NCI-H2081 (cell line): ENCODE results near the gene WWOX.

Experiments used
- DNase-seq, 2 experiments: peaks; one replicate each; lab custom pipeline; 2025; lab: John Stamatoyannopoulos, UW

Gene WWOX

DNA sequence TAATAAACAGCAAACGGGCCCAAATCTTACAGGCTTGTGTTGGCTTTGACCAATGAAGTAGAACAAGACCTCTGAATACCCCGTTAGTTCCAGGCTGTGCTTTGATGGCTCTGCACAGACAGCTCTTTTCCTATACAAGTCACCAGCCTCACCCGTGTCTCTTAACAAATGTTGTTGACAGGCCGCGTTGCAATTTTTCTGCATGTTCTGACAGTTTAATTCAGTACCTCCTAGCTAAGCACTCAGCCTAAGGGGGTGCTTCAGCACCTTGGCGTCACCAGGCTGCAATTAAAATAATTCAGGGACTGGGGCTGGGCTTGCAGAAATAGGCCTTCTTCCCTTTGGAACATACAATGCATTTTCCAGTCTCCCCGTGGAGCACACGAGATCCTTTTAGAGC, 1001.0 kb downstream of the WWOX start:
- DNase-seq: peak in 1 of 2 experiments; percentile 9

DNA sequence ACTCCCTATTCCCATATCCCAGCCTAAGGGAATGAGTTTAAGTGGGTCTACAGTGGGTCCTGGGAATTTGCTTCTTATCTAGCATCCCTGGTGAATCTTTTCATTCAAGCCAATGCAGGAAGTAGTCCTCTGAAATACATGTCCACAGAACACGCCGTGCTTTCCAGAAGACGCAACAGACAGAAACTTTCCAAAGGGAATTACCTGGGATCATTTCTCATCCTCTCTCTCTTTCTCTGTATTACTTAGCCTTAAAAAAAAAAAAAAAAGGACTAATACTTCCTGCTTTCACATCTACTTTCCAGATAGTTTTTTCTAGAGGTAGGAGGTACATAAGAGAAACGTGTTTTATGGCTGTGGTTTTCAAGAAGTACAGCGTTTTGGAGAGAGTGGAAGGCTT, 1002.0 kb downstream of the WWOX start:
- no peak for DNase-seq

DNA sequence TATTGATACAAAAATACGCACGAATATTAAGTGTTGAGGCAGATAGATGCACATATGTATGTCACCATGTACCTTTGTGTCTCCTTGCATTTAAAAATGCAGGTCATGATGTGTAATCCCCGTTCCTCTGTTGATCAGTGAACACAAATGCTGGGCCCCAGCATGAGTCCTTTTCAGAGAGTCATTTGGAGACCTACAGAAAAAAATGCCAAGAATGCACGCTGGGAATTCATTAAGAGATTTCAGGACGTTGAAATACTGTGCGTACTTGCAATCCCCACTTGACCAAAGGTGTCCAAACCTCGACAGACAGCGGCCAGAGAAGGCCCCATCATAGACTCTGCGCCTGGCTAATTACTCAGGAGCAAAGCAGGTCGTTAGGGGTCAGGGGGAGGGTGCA, 1005.1 kb downstream of the WWOX start:
- DNase-seq: no peak

DNA sequence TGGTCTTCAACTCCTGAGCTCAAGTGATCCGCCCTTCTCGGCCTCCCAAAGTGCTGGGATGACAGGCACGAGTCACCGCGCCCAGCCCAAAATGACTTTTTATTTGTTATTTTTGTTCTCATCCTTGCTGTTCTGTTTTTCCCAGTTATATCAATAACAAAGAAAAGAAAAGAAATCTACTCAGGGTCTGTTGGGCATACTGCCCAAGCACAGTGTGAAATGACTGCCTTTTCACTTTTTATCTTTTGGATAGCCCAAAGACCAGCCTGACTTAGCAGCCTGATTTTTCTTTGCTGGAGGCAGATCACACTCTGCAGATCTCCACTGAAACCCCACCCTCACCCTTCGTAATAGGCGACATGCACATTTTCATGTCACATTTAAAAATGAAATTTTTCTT, 1007.8 kb downstream of the WWOX start:
- no peak for DNase-seq

DNA sequence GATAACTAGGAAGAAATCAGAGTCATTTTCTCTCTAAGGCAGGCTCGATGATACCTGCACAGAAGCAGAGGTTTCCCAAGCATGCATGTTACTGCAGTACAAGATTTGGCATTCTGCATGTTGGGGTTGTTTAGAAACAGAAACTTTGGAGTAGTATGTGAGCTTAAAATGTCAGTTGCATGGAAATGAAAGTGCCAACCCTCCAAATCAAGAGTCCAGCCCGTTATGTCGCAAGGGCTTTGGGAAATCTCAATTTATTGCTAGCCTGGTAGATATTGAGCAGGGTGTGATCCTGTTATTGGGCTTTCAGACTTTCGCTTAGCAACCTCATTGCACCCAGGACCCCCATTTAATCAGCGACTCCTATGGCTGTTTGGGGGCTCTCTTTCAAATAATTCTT, 1010.3 kb downstream of the WWOX start:
- no peak for DNase-seq

DNA sequence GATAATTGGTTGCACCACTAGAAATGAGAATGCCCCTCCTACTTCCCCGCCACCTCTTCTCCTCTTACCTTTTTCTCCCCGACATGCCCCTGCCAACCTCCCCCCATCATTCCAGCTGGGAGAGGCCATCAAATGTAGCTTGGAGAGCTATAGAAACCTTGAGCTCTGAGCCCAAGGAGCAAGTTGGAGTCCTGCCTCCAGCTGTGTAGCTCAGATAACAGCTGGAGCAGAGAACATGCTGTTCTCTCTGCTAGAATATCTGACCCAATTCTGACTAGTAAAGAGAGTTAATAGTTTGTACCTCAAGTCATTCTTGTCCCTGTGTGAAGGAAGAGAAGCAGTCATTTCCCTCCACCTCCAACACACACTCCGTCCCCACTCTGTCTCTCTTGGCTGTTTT, 1010.8 kb downstream of the WWOX start:
- no peak for DNase-seq

DNA sequence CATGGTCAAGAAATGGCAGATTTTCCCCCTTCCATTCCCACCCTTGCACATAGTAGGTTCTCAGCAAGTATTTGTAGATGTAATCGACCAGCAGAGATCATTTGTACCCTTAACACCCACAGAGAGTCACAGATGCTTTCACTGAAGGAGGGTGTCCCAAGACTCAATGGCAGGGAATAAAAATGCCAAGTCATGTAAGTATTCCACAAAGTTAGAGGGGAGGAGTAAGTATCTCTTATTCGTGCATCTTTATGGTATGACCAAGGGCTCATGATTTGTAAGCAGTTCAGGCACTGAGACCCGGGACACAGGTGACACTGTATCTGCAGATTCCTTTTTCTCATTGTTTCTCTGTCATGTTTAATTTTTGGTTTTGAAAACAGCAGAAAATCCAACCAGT, 1011.5 kb downstream of the WWOX start:
- no peak for DNase-seq

DNA sequence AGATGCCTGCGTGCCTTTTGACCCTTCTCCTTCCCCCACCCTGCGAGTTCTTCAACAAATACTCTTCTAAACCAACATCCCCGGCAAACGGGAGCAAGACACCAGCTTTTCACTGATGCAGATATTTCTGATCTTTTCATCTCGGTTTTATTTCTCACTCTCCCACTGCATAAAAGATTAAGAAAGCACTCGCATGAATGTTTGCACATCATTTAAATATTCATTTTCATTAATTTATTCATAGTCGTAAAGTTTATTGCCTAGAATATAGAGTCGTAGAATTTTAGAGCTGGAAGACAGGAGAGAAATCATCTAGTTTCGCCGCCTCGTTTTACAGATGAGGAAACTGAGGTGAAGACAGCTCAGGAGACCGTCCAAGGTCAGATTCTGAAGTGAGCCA, 1013.0 kb downstream of the WWOX start:
- DNase-seq: no peak

DNA sequence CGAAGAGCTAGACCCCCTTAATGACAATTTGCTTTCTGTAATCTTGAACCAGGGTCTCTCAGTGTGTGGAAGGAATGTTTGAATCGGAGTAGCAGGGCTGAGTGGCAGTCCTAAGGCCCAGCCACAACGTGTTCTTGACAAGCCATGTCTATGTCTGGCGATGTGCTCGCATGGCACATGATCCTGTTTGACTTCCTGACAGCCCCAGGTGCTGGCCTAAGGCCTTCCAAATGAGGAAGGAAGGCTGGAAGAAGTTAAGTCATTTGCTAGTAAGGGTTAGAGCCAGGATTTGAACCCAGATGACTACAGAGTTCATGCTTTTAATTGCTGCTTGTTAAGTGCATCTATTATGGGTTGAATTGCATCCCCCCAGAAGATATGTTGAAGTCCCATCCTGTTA, 1014.4 kb downstream of the WWOX start:
- no peak for DNase-seq

DNA sequence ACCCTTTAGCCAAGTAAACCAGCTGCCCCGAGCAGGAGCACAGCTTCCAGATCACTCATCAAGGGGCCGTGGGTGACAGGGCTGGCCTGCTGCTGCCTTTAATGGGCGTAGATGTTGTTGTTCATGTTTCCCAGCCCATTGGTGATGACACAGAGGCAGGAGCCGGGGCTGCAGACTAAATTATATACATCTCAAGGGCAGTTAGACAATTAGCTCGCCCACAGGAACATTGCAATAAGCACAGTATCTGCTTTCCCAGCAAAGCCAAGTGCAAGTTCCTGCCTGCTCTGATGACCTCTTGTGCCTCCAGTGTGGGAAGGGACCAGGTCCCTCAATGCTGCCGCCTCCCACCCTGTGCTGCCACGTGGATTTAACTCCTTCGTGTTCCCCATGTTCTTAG, 1015.3 kb downstream of the WWOX start:
- DNase-seq: no peak

DNA sequence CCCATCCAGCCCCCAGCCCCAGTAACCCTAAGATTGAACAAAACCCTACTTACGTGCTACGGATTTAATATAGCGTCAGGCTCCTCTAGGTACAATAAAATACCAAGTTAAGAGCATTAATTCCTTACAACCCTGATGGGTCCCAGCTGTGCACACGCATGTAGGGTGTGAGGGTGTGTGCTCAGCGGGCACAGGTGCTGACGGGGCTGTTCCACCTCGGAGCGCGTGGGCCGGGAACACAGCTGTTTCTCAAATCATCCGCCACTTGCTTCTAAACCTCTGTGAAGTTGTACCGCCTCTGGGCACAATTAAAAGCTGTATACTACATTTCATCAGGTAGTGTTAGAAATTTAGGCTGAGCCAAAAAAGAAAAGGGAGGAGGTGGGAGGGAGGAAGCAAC, 1022.5 kb downstream of the WWOX start:
- DNase-seq: no peak

DNA sequence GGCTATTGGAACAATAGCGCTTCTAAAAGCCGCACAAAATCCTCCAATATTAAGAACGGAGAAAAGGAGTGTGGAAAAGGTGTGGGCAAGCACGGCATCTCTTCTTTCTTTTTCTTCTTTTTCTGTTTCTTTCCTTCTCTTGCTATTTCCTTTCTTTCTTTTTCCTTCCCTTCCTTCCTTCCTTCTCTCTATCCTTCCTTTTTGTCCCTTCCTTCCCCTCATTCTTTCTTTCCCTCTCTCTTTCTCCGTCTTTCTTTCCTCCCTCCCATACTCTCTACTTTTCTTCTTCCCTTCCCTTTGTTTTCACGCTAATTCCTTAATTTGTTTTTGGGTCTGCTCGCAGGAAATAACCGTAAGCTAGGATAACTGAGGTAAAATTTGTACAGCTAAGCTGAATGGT, 1022.9 kb downstream of the WWOX start:
- DNase-seq: no peak

DNA sequence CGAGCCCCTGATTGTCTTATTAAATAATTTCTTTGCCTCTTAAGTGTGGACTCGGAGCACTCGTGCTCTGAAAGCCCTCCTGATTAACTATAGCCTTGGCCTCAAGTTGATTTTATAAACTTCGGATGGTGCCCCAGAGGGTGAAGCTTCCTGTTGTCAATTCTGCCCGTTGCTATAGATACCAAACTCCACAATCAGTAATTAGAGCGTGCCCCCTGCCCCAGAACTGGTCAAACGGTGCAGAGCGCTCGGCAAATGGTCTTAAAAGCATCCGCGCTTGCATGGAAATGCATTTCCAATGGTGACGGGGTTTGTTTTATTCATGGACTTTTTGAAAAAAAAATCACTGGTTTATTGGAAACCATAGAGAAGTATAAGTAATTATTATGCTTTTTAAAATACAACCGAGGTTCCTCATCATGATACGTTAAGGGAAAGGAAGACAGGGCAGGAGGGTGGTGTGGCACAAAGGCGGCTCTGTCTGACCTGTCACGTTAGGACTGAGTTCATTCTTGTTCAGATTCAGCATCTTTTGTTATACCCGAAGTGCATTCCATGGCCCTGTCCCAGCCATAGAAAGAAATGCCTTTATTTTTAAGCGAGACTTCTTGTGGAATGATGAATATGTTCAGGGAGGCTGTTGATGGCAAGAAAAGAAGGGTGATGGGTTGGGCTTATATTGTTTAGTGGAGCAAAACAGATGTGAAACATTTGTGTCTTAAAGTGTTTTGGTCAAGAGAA, 1024.7 kb downstream of the WWOX start:
- no peak for DNase-seq

DNA sequence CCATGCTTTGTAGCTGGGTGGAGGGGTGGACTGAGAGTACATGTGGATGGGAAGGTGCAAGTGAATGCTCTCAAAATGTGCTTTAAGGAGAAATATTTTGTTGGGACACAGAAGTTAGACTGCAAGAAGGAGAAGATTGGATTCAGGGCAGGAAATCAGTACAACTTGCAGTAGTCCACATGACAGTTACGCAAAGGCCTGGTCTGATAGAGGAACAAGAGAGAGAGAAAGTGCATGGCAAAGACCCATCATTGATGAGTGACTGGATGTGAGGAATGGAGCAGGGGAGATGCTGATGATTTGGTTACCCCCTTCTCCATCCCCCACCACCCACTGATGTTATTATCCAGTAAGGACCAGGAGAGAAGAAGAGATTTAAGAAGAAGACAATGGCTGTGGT, 1028.3 kb downstream of the WWOX start:
- no peak for DNase-seq

DNA sequence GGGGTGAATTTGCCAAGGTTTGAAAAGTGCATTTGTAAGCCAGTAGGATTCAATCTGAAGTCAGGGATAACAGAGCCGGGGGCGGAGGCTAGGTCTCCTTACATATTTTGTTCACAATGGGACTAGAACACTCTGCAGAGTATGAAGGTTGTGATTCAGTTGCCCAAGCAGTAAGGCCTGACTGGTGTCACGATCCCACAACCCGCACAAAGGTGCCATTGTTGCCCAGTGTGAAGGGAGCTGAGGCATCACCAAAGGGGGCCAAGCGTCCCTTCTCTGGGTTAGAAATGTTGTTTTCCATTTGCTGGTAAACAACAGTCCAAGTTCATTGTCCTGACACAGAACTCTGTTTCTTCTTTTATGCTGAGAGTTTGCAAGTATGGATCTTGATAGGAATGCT, 1029.3 kb downstream of the WWOX start:
- DNase-seq: no peak

DNA sequence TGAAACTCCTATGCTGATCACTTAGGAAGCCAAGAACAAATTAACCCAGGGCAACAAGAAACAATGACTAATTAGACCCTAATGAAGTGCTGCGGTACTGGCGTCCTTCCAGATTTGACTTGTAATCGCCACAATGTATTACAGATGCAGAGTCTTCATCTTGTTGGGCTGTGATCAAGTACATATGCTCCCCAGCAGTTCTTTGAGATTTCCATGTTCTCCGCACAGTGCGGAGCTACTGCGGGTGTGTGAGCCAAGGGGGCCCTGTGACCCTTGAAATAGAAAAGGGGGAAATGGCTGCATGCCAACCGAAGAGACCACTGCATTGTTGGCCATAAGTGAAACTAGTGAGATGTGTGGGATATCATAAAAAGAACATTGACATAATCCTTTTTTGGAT, 1031.2 kb downstream of the WWOX start:
- no peak for DNase-seq

DNA sequence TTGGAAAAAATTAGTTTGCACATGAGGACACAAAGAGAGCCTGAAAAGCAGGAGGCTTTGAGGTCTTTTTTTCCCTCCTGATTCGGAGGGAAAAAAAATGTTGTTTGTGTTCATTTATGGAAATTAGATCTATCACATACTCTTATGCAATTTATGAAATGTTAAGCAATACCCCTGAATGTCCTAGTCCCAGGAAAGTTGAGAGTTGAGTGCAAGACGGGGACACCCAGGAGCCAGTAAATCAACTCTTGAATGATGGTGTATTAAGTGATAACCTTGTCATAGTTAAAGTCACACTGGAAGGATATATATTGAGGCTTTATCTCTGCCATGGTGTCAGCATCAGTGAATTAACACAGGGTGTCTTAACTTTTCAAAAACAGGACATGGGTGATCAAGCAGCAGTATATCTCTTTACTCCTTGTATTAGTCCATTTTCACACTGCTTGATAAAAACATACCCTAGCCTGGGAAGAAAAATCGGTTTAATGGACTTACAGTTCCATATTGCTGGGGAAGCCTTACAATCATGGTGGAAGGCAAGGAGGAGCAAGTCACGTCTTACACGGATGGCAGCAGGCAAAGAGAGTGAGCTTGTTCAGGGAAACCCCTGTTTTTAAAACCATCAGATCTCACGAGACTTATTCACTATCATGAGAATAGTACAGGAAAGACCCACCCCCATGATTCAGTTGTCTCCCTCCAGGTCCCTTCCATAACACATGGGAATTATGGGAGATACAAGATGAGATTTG, 1032.0 kb downstream of the WWOX start:
- no peak for DNase-seq

DNA sequence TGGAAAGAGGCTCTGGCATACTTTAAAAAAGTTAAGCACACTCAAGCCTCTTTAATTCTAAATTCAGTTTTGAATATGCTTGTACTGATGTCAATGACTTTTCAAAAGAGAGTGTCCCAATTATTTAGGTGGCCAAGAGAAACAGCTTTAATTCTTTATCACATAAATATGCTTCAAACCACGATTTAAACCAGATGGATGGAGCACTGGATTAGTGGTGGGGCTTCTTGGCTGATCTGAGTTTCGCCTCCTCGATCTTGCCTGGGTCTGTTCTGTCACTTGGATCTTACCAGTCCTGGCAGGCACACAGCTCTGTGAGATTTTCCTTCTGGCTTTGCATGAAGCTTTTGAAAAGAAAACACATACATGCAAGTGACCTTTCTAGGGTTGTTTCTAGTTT, 1033.2 kb downstream of the WWOX start:
- DNase-seq: no peak

DNA sequence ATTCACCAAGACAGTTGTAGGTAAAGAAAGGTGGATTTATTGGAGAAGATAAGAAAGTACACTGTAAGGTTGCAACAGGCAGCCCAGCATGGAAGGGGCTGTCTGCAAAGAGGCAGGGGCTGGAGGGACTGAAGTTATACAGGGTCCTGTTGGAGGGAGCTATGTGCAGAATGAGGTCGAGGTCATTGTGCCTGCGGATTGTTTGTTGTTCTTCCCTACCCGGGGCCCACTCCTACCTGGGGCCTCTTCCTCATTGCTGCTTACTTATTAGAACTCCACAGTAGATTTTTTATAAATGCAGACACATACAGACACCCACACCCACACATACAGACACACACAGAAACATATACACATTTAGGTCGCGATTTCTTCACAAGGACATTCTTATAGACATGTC, 1034.8 kb downstream of the WWOX start:
- no peak for DNase-seq

DNA sequence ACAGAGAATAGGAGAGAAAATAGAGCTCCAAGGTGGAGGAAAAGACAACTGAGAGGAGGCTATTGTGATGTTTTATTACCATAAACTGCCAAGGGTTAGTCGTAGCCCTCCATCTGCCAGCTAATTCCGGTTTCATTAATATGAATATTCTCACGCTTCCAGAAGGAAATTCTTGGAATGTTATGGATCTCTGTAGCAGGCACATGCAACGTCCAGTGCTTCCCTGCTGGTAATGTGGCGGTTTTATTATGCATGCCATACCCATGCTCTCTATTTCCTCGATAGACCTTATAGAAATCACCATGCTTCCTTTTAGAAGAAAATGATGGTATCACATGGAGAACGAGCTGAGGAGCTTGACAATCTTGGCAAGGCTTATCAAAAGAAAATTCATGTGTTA, 1037.5 kb downstream of the WWOX start:
- no peak for DNase-seq

DNA sequence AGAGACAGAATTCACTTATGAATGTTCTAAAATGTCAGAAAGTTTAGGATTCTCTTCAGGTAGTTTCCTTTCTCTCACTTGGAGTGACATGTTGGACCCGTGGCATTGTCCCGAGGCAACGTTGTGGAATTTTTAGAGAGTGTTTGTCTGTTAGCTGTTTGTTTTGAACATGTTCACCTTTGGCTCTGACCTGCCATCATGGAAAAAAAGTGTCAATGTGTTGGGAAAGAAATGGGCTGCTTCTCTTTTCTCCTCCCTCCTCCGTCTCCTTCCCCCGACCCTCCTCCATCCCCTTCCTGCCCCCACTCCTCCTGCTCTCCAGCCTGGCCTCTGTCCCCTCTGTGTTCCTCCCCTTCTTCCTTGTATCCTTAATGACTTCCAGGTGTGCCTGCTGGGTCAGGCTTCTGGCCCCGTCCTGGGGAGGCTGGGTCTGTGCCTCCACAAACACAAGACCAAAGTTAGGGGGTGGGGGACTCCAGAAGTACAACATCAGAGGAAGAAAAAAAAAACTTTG, 1038.0 kb downstream of the WWOX start:
- no peak for DNase-seq

DNA sequence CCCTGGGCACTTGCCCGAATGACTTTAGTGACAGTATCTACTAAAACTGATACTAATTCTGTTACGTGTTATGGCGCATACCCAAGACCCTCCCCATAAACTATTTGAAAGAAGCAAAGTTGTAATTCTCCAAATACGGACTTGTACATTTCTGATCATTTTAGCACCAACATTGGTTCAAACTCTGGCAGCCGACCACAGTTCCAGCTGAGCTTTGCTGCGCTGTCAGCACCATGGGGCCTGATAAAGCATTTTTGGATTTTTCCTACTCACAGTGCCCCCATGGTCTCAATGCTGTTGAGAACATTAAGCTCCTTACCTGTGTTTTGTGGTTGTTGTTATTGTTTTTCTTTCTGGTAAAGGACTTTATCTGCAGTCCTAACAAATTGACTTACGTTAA, 1040.3 kb downstream of the WWOX start:
- no peak for DNase-seq

DNA sequence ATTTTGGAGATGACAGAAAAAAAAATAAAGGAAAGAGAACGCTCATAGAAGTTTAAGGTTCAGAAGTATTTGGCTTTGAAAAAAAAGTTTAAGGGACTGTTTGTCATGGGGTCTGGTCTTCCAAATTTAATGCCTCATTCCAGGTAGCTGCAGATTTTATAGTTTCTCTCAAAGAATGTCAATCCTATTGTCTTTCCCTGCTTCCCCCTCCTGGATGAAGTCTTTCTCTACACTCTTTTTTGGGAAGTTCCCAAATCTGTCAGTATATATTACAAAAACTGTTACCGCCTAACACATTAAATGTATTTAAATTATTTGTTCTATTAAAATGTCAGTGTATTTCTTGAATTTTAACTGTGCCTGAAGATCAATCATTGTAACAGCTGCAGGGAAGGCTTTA, 1043.6 kb downstream of the WWOX start:
- no peak for DNase-seq

DNA sequence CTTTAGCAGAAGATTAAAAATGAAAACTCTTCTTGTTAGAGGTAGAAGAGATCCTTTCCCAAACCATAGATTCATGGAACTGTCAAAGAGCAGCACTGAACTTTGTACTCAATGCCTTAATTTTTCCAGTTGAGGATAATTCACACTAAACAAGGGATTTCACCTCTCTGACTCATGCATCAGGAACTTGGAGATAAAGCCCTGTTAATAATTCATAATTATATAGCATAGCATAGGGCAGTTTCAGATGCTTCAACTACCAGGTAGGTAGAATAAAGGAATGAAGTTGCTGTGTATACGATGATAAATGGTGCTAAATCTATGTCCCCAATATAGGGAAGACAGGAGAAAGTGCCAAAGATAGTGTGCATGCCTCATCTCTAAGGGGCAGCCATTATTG, 1050.7 kb downstream of the WWOX start:
- DNase-seq: no peak
